ENCODE data around the gene SYK.

Gene SYK

DNA sequence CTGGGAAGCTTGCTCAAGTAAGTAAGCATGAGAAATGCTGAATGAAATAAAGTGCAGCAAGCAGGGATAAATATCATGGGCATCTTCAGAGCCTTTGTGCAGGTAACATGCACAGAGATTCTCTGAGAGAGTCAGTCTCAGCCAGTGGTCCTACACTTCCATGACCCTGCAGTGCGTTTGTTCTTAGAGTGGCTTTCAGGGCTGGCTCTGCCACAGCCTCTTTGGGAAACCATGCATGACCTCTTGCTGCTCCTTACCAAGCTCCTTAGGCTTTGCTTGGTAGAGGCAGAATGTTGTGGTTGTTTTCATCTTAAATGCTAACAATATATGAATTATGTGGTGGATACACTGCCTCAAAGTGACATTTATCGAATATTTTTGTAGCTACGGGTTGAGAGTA lies 5.4 kb downstream of the SYK start:
- TF ChIP-seq, protein P1, sequence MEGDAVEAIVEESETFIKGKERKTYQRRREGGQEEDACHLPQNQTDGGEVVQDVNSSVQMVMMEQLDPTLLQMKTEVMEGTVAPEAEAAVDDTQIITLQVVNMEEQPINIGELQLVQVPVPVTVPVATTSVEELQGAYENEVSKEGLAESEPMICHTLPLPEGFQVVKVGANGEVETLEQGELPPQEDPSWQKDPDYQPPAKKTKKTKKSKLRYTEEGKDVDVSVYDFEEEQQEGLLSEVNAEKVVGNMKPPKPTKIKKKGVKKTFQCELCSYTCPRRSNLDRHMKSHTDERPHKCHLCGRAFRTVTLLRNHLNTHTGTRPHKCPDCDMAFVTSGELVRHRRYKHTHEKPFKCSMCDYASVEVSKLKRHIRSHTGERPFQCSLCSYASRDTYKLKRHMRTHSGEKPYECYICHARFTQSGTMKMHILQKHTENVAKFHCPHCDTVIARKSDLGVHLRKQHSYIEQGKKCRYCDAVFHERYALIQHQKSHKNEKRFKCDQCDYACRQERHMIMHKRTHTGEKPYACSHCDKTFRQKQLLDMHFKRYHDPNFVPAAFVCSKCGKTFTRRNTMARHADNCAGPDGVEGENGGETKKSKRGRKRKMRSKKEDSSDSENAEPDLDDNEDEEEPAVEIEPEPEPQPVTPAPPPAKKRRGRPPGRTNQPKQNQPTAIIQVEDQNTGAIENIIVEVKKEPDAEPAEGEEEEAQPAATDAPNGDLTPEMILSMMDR (IDR thresholded peaks at IDR 0.05; ENCODE audit: insufficient read depth, low read depth, low read length, missing control alignments) = no peak
- no peak overlapping the region for H3K4me3 ChIP-seq (ENCODE audit: low read depth, low read length)
- DNase-seq (ENCODE audit: low read depth) = no peak

DNA sequence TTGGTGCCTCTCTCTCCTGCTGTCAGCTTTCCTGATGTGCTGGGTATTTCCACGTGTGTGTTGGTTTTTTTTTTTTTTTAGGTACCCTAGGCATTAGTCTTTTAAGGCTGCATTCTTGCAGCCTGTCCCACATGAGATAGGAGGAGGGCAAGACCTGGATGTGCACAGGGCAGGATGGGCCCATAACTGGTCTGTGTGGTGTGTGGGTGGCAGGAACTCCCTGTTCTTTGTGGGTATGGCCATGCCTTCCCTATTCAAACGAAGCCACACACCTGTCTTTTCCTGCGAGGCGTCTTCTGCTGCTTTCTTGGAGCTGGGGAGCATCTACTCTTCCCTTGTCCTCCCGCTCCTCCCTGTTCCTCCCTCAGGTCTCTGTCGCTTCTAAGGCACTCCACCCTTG lies 6.8 kb downstream of the SYK start:
- no peak for DNase-seq (ENCODE audit: low read depth)
- TF ChIP-seq, protein P1 (IDR thresholded peaks at IDR 0.05; ENCODE audit: insufficient read depth, low read depth, low read length, missing control alignments) = no peak
- H3K4me3 ChIP-seq (ENCODE audit: low read depth, low read length) = no peak overlapping the region

DNA sequence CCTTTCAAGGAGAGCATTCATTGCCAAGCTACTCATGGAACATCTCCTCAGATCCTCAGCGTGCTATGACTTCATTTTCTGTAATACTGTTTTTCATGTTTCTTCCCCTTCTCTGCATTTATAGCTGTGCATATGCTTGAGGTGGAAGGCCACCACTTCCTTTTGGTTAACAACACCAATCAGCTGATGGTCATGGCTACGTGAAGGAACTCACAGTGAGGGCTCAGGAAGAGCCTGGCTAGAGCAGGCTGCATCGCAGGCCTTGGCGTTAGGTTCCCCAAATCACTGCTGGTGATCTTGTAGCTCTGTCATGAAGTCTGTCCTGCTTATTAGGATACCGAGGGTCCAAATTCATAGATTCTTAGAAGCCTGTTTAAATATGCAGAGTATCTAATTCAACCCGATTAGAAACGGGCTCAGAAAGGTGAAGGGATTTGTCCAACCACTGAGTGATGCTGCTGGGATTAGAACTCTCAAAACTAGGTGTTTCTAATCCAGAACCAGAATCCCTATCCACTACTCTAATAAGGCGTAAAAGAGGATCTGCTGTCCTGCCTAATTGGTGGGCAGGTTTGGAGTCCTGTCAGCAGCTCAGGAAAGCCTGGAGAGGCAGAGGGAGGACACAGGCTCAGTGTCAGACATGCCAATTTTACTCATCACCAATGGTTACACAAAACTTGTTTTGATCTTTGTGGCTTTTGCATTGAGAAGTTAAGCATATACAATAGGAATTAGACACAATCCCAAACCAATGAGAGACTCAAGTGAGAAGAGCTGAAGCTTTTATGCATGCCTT lies 7.5 kb downstream of the SYK start:
- no peak for DNase-seq (ENCODE audit: low read depth)
- TF ChIP-seq, protein P1 (IDR thresholded peaks at IDR 0.05; ENCODE audit: insufficient read depth, low read depth, low read length, missing control alignments) = no peak
- H3K4me3 ChIP-seq (ENCODE audit: low read depth, low read length) = no peak overlapping the region

DNA sequence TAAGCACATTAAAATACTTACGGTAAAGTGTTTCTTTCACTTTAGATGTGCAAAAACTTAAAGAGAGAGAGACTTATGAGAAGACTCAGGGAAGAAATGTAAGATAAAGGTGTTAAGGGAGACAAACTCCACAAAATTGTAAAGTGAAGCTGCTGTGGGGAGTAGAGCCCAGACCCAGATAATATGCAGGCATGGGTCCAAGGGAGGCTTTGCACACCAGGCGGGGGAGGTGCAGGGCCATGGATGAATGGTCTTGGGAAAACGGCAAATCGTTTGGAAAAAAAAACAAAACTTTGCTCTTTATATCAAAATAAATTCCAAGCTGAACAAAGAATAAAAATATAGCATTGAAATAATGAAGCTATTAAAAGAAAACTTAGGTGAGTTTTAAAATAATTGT lies 9.1 kb downstream of the SYK start:
- TF ChIP-seq, protein P1 (IDR thresholded peaks at IDR 0.05; ENCODE audit: insufficient read depth, low read depth, low read length, missing control alignments) = no peak
- H3K4me3 ChIP-seq (ENCODE audit: low read depth, low read length) = no peak overlapping the region
- no peak for DNase-seq (ENCODE audit: low read depth)

DNA sequence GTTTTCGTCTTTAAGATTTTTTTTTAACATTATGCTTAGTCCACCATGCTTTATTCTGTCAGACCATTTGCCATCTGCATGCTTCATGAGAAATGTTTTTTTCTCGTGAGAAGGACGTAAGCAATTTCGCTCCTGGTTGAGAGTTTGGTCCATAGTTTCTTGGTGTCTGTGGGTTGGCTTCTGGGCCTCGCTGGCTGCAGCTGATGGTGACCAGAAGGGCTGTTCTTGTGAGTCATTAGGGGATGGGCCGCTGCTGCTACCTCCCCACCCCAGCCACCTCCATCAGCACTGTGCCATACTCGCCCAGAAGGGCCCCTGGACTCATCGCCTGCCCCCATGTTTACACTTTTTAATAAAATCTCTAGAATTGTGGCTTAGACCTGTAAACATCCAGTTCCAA lies 11.4 kb downstream of the SYK start:
- DNase-seq (ENCODE audit: low read depth) = no peak
- TF ChIP-seq, protein P1 (IDR thresholded peaks at IDR 0.05; ENCODE audit: insufficient read depth, low read depth, low read length, missing control alignments) = no peak
- H3K4me3 ChIP-seq (ENCODE audit: low read depth, low read length) = no peak overlapping the region

DNA sequence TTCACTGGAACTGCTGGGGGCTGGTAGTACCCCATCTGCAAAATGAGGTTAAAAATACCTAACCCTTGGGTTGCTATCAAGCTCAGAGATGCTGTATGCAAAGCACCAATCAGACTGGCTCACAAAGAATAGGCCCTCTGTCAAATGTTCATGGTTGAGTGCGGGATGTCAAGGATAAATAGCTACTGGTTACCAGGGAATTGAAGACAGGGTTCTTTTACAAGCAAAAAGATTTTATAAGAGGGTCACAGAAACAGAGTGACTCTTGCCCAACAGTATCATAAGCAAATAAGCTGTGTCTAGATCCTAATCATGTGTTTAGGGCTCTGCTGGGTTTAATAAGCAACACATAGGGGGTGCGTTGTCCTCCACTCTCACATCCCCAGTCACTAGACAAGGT lies 11.9 kb downstream of the SYK start:
- no peak for DNase-seq (ENCODE audit: low read depth)
- TF ChIP-seq, protein P1 (IDR thresholded peaks at IDR 0.05; ENCODE audit: insufficient read depth, low read depth, low read length, missing control alignments) = no peak
- H3K4me3 ChIP-seq (ENCODE audit: low read depth, low read length) = no peak overlapping the region

DNA sequence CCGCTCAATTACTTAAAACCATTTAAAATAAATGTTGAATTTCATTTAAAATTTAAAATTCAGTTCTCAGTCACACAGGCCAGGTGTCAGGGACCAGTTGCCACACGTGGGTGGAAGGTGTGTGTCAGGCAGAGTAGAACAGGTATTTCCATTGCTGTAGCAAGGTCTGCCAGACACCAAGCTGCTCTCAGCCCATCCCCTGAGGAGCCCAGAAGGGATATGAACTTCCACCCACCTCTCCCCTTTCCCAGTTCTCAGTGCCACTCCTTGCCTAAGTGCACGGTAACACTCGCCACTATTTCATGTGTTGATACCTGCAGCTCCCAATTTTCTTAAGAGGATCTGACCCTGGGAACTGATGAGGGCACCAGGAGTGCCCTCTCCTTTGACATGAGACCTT lies 12.7 kb downstream of the SYK start:
- no peak overlapping the region for H3K4me3 ChIP-seq (ENCODE audit: low read depth, low read length)
- DNase-seq (ENCODE audit: low read depth) = no peak
- TF ChIP-seq, protein P1 (IDR thresholded peaks at IDR 0.05; ENCODE audit: insufficient read depth, low read depth, low read length, missing control alignments) = no peak

Measured in GM12865 (cell line).